ENCODE data around the gene LDLRAD2. TPM values are rescaled to one million over a fixed set of nuclear protein-coding genes. Genes with fewer than 3 reads are reported as not detected.

LDLRAD2 gene
- total and polyA plus RNA-seq, 9 of the 15 experiments (the other 6 are each of a cell fraction or from before 2014, with no cell fraction given) = 0.45 to 0.48 TPM; not detected in 7

GRCh38 chr1:21874328-21874727 is 62.3 kb downstream of the LDLRAD2 start:
- Histone ChIP-seq H3K9me3 (replicated peaks; ENCODE audit: control insufficient read depth, insufficient read depth, low read depth, low read length) (no peaks in the 10 kb centered on the region), H3K79me2 (ENCODE audit: control insufficient read depth, insufficient read depth, low read length) (no peaks in the 10 kb centered on the region), H4K20me1 (replicated peaks; ENCODE audit: control insufficient read depth, insufficient read depth, low read length) (no peaks in the 10 kb centered on the region), H3K9ac (ENCODE audit: insufficient read depth in 1 of 2, low read depth in 2 of 2, low read length in 2 of 2) (peak overlapping the region in 1 of 2 experiments; percentile 2; a peak in 2 of 4 replicates), H2AFZ (ENCODE audit: low read depth, low read length) (no peak overlapping the region), H3K36me3 (ENCODE audit: control insufficient read depth, insufficient read depth, low read length) (peaks cover 92% of the 10 kb centered on the region; the same call in 2 of the 3 replicates), H3K27me3 (ENCODE audit: control insufficient read depth in 2 of 2, insufficient read depth in 2 of 2, low read length in 2 of 2) (no peaks in the 10 kb centered on the region), H3K27ac (ENCODE audit: extremely low read depth, low read depth, low read length) (no peak overlapping the region), H3K9me1 (ENCODE audit: control insufficient read depth, insufficient read depth, low read length) (no peaks in the 10 kb centered on the region), H3K4me2 (ENCODE audit: insufficient read depth, low read length) (no peak overlapping the region), H3K4me1 (replicated peaks in 1 of 2; ENCODE audit: control insufficient read depth in 2 of 2, insufficient read depth in 2 of 2, low read length in 2 of 2) (peaks cover 0 to 41% of the 10 kb centered on the region in 2 experiments; a peak in 2 of 5 replicates), H3K4me3 (no peak overlapping the region)
- WGBS (ENCODE audit: insufficient coverage, low coverage, missing lambda C conversion rate) = 88% methylated on average over 16 of the region's 16 CpGs
- DNase-seq (ENCODE audit: extremely low read depth in 1 of 4, low spot score in 3 of 4) (no peak), FAIRE-seq (no peak), ATAC-seq (no peak)
- BruUV-seq (replicated peaks) = no TSS peak
- TF ChIP-seq MAZ (CRISPR knock-in tag; conservative IDR thresholded peaks at IDR 0.05 in 1 of 2, IDR thresholded peaks at IDR 0.05 in 1 of 2) (no peak), ZNF395 (CRISPR knock-in tag; IDR thresholded peaks at IDR 0.05) (no peak), POLR2AphosphoS2 (IDR thresholded peaks at IDR 0.05; ENCODE audit: low read length) (no peak), CTCF (IDR thresholded peaks at IDR 0.05 in 2 of 3, conservative IDR thresholded peaks at IDR 0.05 in 1 of 3; ENCODE audit: insufficient read depth in 2 of 3, low read depth in 1 of 3, low read length in 3 of 3) (no peak), ETS1 (conservative IDR thresholded peaks at IDR 0.05; ENCODE audit: control insufficient read depth, low read depth, low read length) (no peak), RFX1 (IDR thresholded peaks at IDR 0.05) (no peak), ATF2 (CRISPR knock-in tag; IDR thresholded peaks at IDR 0.05) (no peak), KLF10 (CRISPR knock-in tag; IDR thresholded peaks at IDR 0.05) (no peak), BRD9 (IDR thresholded peaks at IDR 0.05; ENCODE audit: low read depth, partially characterized antibody) (no peak), IFI16 (CRISPR knock-in tag; IDR thresholded peaks at IDR 0.05) (no peak), NR4A1 (CRISPR knock-in tag; IDR thresholded peaks at IDR 0.05) (no peak), NR4A1 (tag; IDR thresholded peaks at IDR 0.05) (no peak)
- in situ Hi-C loops (cut with MboI) = no loop called here
- POLR2A ChIA-PET = interaction anchor here (0.5 to 0.6 kb wide), 2 partner anchors 36 to 1503 kb away, joined by 3 read pairs; no protein-coding TSS in a partner anchor
- CTCF ChIA-PET (ENCODE audit: low intra/inter-chr PET ratio) = no interaction called here
- intact Hi-C loops (cut with micrococcal nuclease) = no loop called here

Measured in K562 (cell line).